CD4-positive, alpha-beta T cell (primary cell): Measurements from ENCODE around the gene TMOD1. TPM values are rescaled to one million over a fixed set of nuclear protein-coding genes. Genes with fewer than 3 reads are reported as not detected.

Experiments
- ATAC-seq: fragments of 200-7000 bp; cut with Tn5 transposase; one replicate; pipeline ENCODE4 v1.10.0; 2022; ENCODE audit warnings: mild to moderate bottlenecking; ENCODE audit not compliant: poor library complexity
- CTCF ChIA-PET: fragments of 350-600 bp; sonication (Branson Sonifier 250); formaldehyde crosslinking; loops from one replicate; lab custom pipeline; 2021; ENCODE audit warnings: antibody characterized with exemption, inconsistent platforms; lab: Charles Lee
- POLR2A ChIA-PET: fragments of 350-600 bp; sonication (Branson Sonifier 250); formaldehyde crosslinking; loops from one replicate; lab custom pipeline; 2021; ENCODE audit warnings: antibody characterized with exemption, inconsistent platforms; lab: Charles Lee
- DNase-seq, 14 experiments: peaks; one replicate each; pipeline ENCODE4 v3.0.0-alpha.2; 2013 to 2020; ENCODE audit warnings: mixed read lengths in 2 of 14
- H3K27ac ChIP-seq, 2 donors: one replicate each; pipeline versions ENCODE4 v1.5.1 to v1.7.0; 2013; ENCODE audit warnings: low read length in 2 of 2, low read depth in 1 of 2, mild to moderate bottlenecking in 1 of 2
- H3K27me3 ChIP-seq, 2 experiments: 1 replicate in 1 of 2; 2 replicates in 1 of 2; pipeline versions ENCODE4 v1.6.1 to v1.7.0; 2013; ENCODE audit warnings: low read length in 2 of 2, control low read depth in 1 of 2, mild to moderate bottlenecking in 1 of 2, moderate library complexity in 1 of 2; ENCODE audit not compliant: insufficient read depth in 2 of 2, control insufficient read depth in 1 of 2
- H3K36me3 ChIP-seq: one replicate; pipeline ENCODE4 v1.6.1; 2013; ENCODE audit warnings: low read length, control low read depth; ENCODE audit not compliant: insufficient read depth
- H3K4me1 ChIP-seq: one replicate; pipeline ENCODE4 v1.6.1; 2013; ENCODE audit warnings: low read length, control low read depth; ENCODE audit not compliant: insufficient read depth
- H3K4me3 ChIP-seq: one replicate; pipeline ENCODE4 v1.5.1; 2013; ENCODE audit warnings: mild to moderate bottlenecking, low read length, moderate library complexity
- H3K9me3 ChIP-seq, 2 experiments: 1 replicate in 1 of 2; 2 replicates in 1 of 2; pipeline versions ENCODE4 v1.6.1 to v1.7.0; 2013; ENCODE audit warnings: low read length in 2 of 2, mild to moderate bottlenecking in 2 of 2, control low read depth in 1 of 2, moderate library complexity in 1 of 2; ENCODE audit not compliant: control insufficient read depth in 1 of 2, insufficient read depth in 1 of 2
- H3K27ac Mint-ChIP-seq: one replicate; pipeline ENCODE4 v1.8.0; 2020; ENCODE audit warnings: mixed read lengths
- H3K27me3 Mint-ChIP-seq: one replicate; pipeline ENCODE4 v1.8.0; 2021; ENCODE audit warnings: mixed read lengths
- H3K36me3 Mint-ChIP-seq: one replicate; pipeline ENCODE4 v1.8.0; 2021; ENCODE audit warnings: low read depth, mixed read lengths
- H3K4me1 Mint-ChIP-seq: one replicate; pipeline ENCODE4 v1.8.0; 2021; ENCODE audit warnings: low read depth, mixed read lengths
- H3K4me3 Mint-ChIP-seq: one replicate; pipeline ENCODE4 v1.8.0; 2020; ENCODE audit warnings: mild to moderate bottlenecking, mixed read lengths
- H3K9me3 Mint-ChIP-seq: one replicate; pipeline ENCODE4 v1.8.0; 2020; ENCODE audit warnings: mixed read lengths
- CTCF ChIP-seq: fragments of 200-600 bp; IDR thresholded peaks from one replicate; pipeline ENCODE4 v1.8.0; 2022; ENCODE audit warnings: antibody characterized with exemption, mild to moderate bottlenecking
- intact Hi-C, 2 experiments: fragments of 100-400 bp; cut with DNase I in 1 of 2; cut with micrococcal nuclease in 1 of 2; formaldehyde crosslinking; loops; one replicate each; pipeline versions ENCODE4 v1.15.1 to v1.9.0; 2023 to 2025; cut with DNase I, micrococcal nuclease
- total RNA-seq, 174 experiments: library from RNA in 2 of 174; stranded (reverse) in 2 of 174; gene quantifications; one replicate each; pipeline ENCODE4 v1.2.3 and lab custom pipeline; 2021 to 2026

TMOD1 gene
- total RNA-seq, 2 experiments from 2014 or later = 0.20 to 0.47 TPM

GRCh38 chr9:97563458-97564135 lies 62.1 kb downstream of the TMOD1 start:
- ChIA-PET POLR2A (no interaction called here), CTCF (no interaction called here)
- H3K27ac Mint-ChIP-seq = no peak overlapping the region
- H3K27me3 Mint-ChIP-seq = peaks cover 12% of the 10 kb centered on the region
- Histone ChIP-seq H3K4me1 (no peaks in the 10 kb centered on the region), H3K36me3 (no peaks in the 10 kb centered on the region), H3K4me3 (no peak overlapping the region), H3K9me3 (no peaks in the 10 kb centered on the region), H3K27ac (no peak overlapping the region), H3K27me3 (no peaks in the 10 kb centered on the region)
- H3K36me3 Mint-ChIP-seq = no peaks in the 10 kb centered on the region
- intact Hi-C loops = no loop called here
- no peak for ATAC-seq
- no peak for DNase-seq
- H3K4me3 Mint-ChIP-seq = no peak overlapping the region
- no peak for TF ChIP-seq CTCF
- H3K9me3 Mint-ChIP-seq = no peaks in the 10 kb centered on the region
- peaks cover 6% of the 10 kb centered on the region for H3K4me1 Mint-ChIP-seq

GRCh38 chr9:97564291-97565175 lies 63.1 kb downstream of the TMOD1 start:
- Histone ChIP-seq H3K4me1 (no peaks in the 10 kb centered on the region), H3K4me3 (no peak overlapping the region), H3K27me3 (no peaks in the 10 kb centered on the region), H3K9me3 (no peaks in the 10 kb centered on the region), H3K27ac (no peak overlapping the region), H3K36me3 (no peaks in the 10 kb centered on the region)
- no peak overlapping the region for H3K4me3 Mint-ChIP-seq
- no peaks in the 10 kb centered on the region for H3K36me3 Mint-ChIP-seq
- no peaks in the 10 kb centered on the region for H3K9me3 Mint-ChIP-seq
- TF ChIP-seq CTCF = no peak
- DNase-seq (no peak), ATAC-seq (no peak)
- no peak overlapping the region for H3K27ac Mint-ChIP-seq
- H3K4me1 Mint-ChIP-seq = no peaks in the 10 kb centered on the region
- intact Hi-C loops = no loop called here
- peaks cover 12% of the 10 kb centered on the region for H3K27me3 Mint-ChIP-seq
- POLR2A ChIA-PET = no interaction called here
- CTCF ChIA-PET = no interaction called here

- Mint-ChIP-seq H3K4me3 (no peak overlapping the region), H3K36me3 (no peaks in the 10 kb centered on the region), H3K9me3 (no peaks in the 10 kb centered on the region), H3K27me3 (peaks cover 8% of the 10 kb centered on the region), H3K4me1 (no peaks in the 10 kb centered on the region), H3K27ac (no peak overlapping the region)
- ATAC-seq (no peak), DNase-seq (no peak)
- no peaks in the 10 kb centered on the region for H3K9me3 ChIP-seq
- no peaks in the 10 kb centered on the region for H3K36me3 ChIP-seq
- CTCF ChIA-PET = no interaction called here
- H3K4me1 ChIP-seq = no peaks in the 10 kb centered on the region
- H3K4me3 ChIP-seq = no peak overlapping the region
- no peak for TF ChIP-seq CTCF
- POLR2A ChIA-PET = no interaction called here
- intact Hi-C loops = no loop called here
- no peak overlapping the region for H3K27ac ChIP-seq
- H3K27me3 ChIP-seq = no peaks in the 10 kb centered on the region
These were observed 63.8 kb downstream of the TMOD1 start for GRCh38 chr9:97565262-97565661.
